HCT116 (cell line): ENCODE measurements around the gene RABIF. TPM values are rescaled to one million over a fixed set of nuclear protein-coding genes. Genes with fewer than 3 reads are reported as not detected.

Source experiments
- ATAC-seq: fragments of 200-7000 bp; cut with Tn5 transposase; 2 replicates; pipeline ENCODE4 v1.9.1; 2020; ENCODE audit warnings: mild to moderate bottlenecking, moderate library complexity
- BruUV-seq: library from RNA; stranded (reverse); fragments of 400-500 nt; replicated peaks from 2 replicates; lab custom pipeline; 2021; lab: Mats Ljungman, UMichigan
- CTCF ChIA-PET: fragments of 300-600 bp; sonication (Branson Sonifier 250); formaldehyde crosslinking; loops from one replicate; lab custom pipeline; 2021; ENCODE audit warnings: antibody characterized with exemption; lab: Charles Lee
- POLR2A ChIA-PET: fragments of 300-600, 350-600 bp; sonication (Branson Sonifier 250); formaldehyde crosslinking; loops from one replicate; lab custom pipeline; 2021; ENCODE audit warnings: antibody characterized with exemption; lab: Charles Lee
- RAD21 ChIA-PET, 2 experiments: fragments of 300-600 bp; sonication (Branson Sonifier 250); formaldehyde crosslinking; loops; one replicate each; lab custom pipeline; 2023; ENCODE audit warnings: low total read pairs in 2 of 2; ENCODE audit not compliant: uncharacterized antibody in 2 of 2, unreplicated experiment in 2 of 2, low non-redundant PET in 1 of 2; lab: Charles Lee
- DNase-seq: peaks from one replicate; pipeline ENCODE4 v3.0.0-alpha.2; 2010; ENCODE audit warnings: low read depth, low spot score
- H2AFZ ChIP-seq: fragments of 200-600 bp; shearing (Covaris generic), sonication (generic); 2 replicates; pipeline ENCODE4 v1.6.1; 2017; ENCODE audit warnings: low read depth, mixed run types, mixed read lengths, antibody characterized with exemption, low read length; ENCODE audit not compliant: poor library complexity, severe bottlenecking
- H3K27ac ChIP-seq: 2 replicates; pipeline ENCODE4 v1.5.1; 2012; ENCODE audit warnings: low read depth, low read length
- H3K27me3 ChIP-seq: fragments of 200-600 bp; sonication (generic); 2 replicates; pipeline ENCODE4 v1.6.1; 2016; ENCODE audit warnings: mixed run types, low read length, mixed read lengths; ENCODE audit not compliant: insufficient read depth
- H3K36me3 ChIP-seq, 2 experiments: fragments of 200-500 bp in 1 of 2; fragments of 200-600 bp in 1 of 2; sonication (Bioruptor generic) in 1 of 2; sonication (generic) in 1 of 2; 2 replicates each; pipeline versions ENCODE4 v1.5.1 to v1.6.1; 2014 to 2016; ENCODE audit warnings: low read length in 2 of 2, inconsistent platforms in 1 of 2, mixed read lengths in 1 of 2, mixed run types in 1 of 2; ENCODE audit not compliant: insufficient read depth in 2 of 2, control insufficient read depth in 1 of 2
- H3K4me1 ChIP-seq, 2 experiments: fragments of 200-600 bp in 1 of 2; sonication (generic) in 1 of 2; 2 replicates each; pipeline versions ENCODE4 v1.5.1 to v1.6.1; 2012 to 2017; ENCODE audit warnings: low read length in 2 of 2, inconsistent platforms in 1 of 2, mild to moderate bottlenecking in 1 of 2, mixed read lengths in 1 of 2, mixed run types in 1 of 2, moderate library complexity in 1 of 2; ENCODE audit not compliant: insufficient read depth in 2 of 2, control insufficient read depth in 1 of 2
- H3K4me2 ChIP-seq: fragments of 200-600 bp; sonication (generic); 2 replicates; pipeline ENCODE4 v1.6.1; 2017; ENCODE audit warnings: mixed run types, low read length, mixed read lengths
- H3K4me3 ChIP-seq, 2 experiments: fragments of 200-600 bp in 1 of 2; sonication (generic) in 1 of 2; replicated peaks in 1 of 2; 2 replicates each; pipeline ENCODE4 v1.5.1; 2011 to 2016; ENCODE audit warnings: low read length in 2 of 2, control low read depth in 1 of 2, low read depth in 1 of 2, mild to moderate bottlenecking in 1 of 2, mixed read lengths in 1 of 2, mixed run types in 1 of 2
- H3K79me2 ChIP-seq: fragments of 200-600 bp; sonication (generic); 2 replicates; pipeline ENCODE4 v1.6.1; 2017; ENCODE audit warnings: mild to moderate bottlenecking, mixed run types, low read length, moderate library complexity, mixed read lengths; ENCODE audit not compliant: insufficient read depth
- H3K9ac ChIP-seq: fragments of 200-600 bp; sonication (generic); 2 replicates; pipeline ENCODE4 v1.6.1; 2016; ENCODE audit warnings: low read length, mixed read lengths
- H3K9me2 ChIP-seq: fragments of 200-600 bp; sonication (generic), shearing (Covaris generic); 2 replicates; pipeline ENCODE4 v1.6.1; 2017; ENCODE audit warnings: mixed run types, mild to moderate bottlenecking, moderate library complexity; ENCODE audit not compliant: insufficient read depth
- H3K9me3 ChIP-seq, 2 experiments: fragments of 200-500 bp in 1 of 2; fragments of 200-600 bp in 1 of 2; sonication (Bioruptor generic) in 1 of 2; sonication (generic) in 1 of 2; 2 replicates each; pipeline ENCODE4 v1.6.1; 2014 to 2017; ENCODE audit warnings: low read length in 2 of 2, mixed read lengths in 2 of 2, inconsistent platforms in 1 of 2, low read depth in 1 of 2, mild to moderate bottlenecking in 1 of 2, mixed run types in 1 of 2, moderate library complexity in 1 of 2; ENCODE audit not compliant: control insufficient read depth in 1 of 2, insufficient read depth in 1 of 2
- H4K20me1 ChIP-seq: fragments of 200-600 bp; sonication (generic), shearing (Covaris generic); 2 replicates; pipeline ENCODE4 v1.6.1; 2017; ENCODE audit warnings: mixed run types, mild to moderate bottlenecking, moderate library complexity; ENCODE audit not compliant: insufficient read depth
- ATF3 ChIP-seq: IDR thresholded peaks from 2 replicates; pipeline ENCODE4 v1.6.1; 2012
- CBX3 ChIP-seq: IDR thresholded peaks from 2 replicates; pipeline ENCODE4 v1.6.1; 2012; ENCODE audit warnings: low read depth
- CTCF ChIP-seq, 3 experiments: fragments of 200-600 bp in 1 of 3; sonication (generic) in 1 of 3; IDR thresholded peaks in 2 of 3; conservative IDR thresholded peaks in 1 of 3; 2 replicates each; pipeline ENCODE4 v1.5.1; 2012 to 2017; ENCODE audit warnings: low read depth in 2 of 3, low read length in 2 of 3, antibody characterized with exemption in 1 of 3, borderline replicate concordance in 1 of 3, control low read depth in 1 of 3, mild to moderate bottlenecking in 1 of 3, mixed read lengths in 1 of 3, mixed run types in 1 of 3, moderate library complexity in 1 of 3; ENCODE audit not compliant: insufficient read depth in 1 of 3
- EGR1 ChIP-seq: IDR thresholded peaks from 2 replicates; pipeline ENCODE4 v1.6.1; 2012; ENCODE audit warnings: low read depth
- EZH2 ChIP-seq: fragments of 200-600 bp; sonication (generic); IDR thresholded peaks from 2 replicates; pipeline ENCODE4 v1.6.1; 2017; ENCODE audit warnings: antibody characterized with exemption, mixed run types
- EZH2phosphoT487 ChIP-seq: fragments of 200-600 bp; IDR thresholded peaks from 2 replicates; pipeline ENCODE4 v1.6.1; 2018; ENCODE audit warnings: antibody characterized with exemption, borderline replicate concordance
- FOSL1 ChIP-seq: IDR thresholded peaks from 2 replicates; pipeline ENCODE4 v1.6.1; 2012; ENCODE audit warnings: low read depth
- JUND ChIP-seq: IDR thresholded peaks from 2 replicates; pipeline ENCODE4 v1.6.1; 2012
- MAX ChIP-seq: IDR thresholded peaks from 2 replicates; pipeline ENCODE4 v1.6.1; 2012
- POLR2A ChIP-seq: IDR thresholded peaks from 2 replicates; pipeline ENCODE4 v1.7.0; 2011; ENCODE audit warnings: borderline replicate concordance; ENCODE audit not compliant: insufficient read depth, insufficient read length; ENCODE audit errors: extremely low read depth
- POLR2AphosphoS5 ChIP-seq: IDR thresholded peaks from 2 replicates; pipeline ENCODE4 v1.6.1; 2011; ENCODE audit warnings: mild to moderate bottlenecking, low read depth, low read length, moderate library complexity
- REST ChIP-seq: IDR thresholded peaks from 2 replicates; pipeline ENCODE4 v1.6.1; 2012; ENCODE audit warnings: low read depth
- SIN3A ChIP-seq: IDR thresholded peaks from 2 replicates; pipeline ENCODE4 v1.6.1; 2012; ENCODE audit warnings: low read depth
- SP1 ChIP-seq: IDR thresholded peaks from 2 replicates; pipeline ENCODE4 v1.6.1; 2012; ENCODE audit warnings: low read depth
- SRF ChIP-seq: IDR thresholded peaks from 2 replicates; pipeline ENCODE4 v1.6.1; 2012; ENCODE audit warnings: low read depth
- TCF7L2 ChIP-seq: IDR thresholded peaks from 2 replicates; pipeline ENCODE4 v1.7.0; 2011; ENCODE audit warnings: borderline replicate concordance, inconsistent platforms; ENCODE audit not compliant: insufficient read depth, insufficient read length; ENCODE audit errors: extremely low read depth
- YY1 ChIP-seq: IDR thresholded peaks from 2 replicates; pipeline ENCODE4 v1.6.1; 2011; ENCODE audit warnings: low read length, low read depth, moderate library complexity, mild to moderate bottlenecking; ENCODE audit not compliant: insufficient replicate concordance; ENCODE audit errors: extremely low read depth
- ZBTB33 ChIP-seq: IDR thresholded peaks from 2 replicates; pipeline ENCODE4 v1.6.1; 2011; ENCODE audit warnings: mild to moderate bottlenecking, low read length, moderate library complexity; ENCODE audit not compliant: insufficient replicate concordance; ENCODE audit errors: extremely low read depth
- ZFX ChIP-seq: fragments of 450-650 bp; IDR thresholded peaks from 2 replicates; pipeline ENCODE4 v1.6.1; 2017
- ZNF274 ChIP-seq: fragments of 200-500 bp; sonication (Bioruptor generic); IDR thresholded peaks from 2 replicates; pipeline ENCODE4 v1.6.1; 2014; ENCODE audit warnings: mild to moderate bottlenecking, low read depth, low read length, inconsistent platforms
- intact Hi-C: fragments of 100-400 bp; cut with micrococcal nuclease; formaldehyde crosslinking; loops from 2 replicates; pipeline ENCODE4 v1.10.0; 2022
- total RNA-seq: library from RNA; stranded (reverse); gene quantifications from one replicate; pipeline ENCODE4 v1.2.1, GENCODE V29; 2021; ENCODE audit not compliant: unreplicated experiment

Gene RABIF
- total RNA-seq, 1 experiment from 2014 or later = 5.4 TPM

GRCh38 chr1:202871367-202871766 is 17.6 kb downstream of the RABIF start:
- DNase-seq = no peak
- H3K4me2 ChIP-seq = no peak overlapping the region
- no peak overlapping the region for H3K27ac ChIP-seq
- H3K4me1 ChIP-seq = no peaks in the 10 kb centered on the region
- ChIA-PET RAD21 (no interaction called here), CTCF (no interaction called here)
- no peaks in the 10 kb centered on the region for H3K27me3 ChIP-seq
- no peaks in the 10 kb centered on the region for H3K9me3 ChIP-seq
- H3K9me2 ChIP-seq = no peaks in the 10 kb centered on the region
- H3K36me3 ChIP-seq = no peaks in the 10 kb centered on the region
- no TSS peak for BruUV-seq
- no peak for TF ChIP-seq EZH2phosphoT487
- TF ChIP-seq SP1 = no peak
- no peak for TF ChIP-seq REST
- TF ChIP-seq POLR2AphosphoS5 = no peak
- TF ChIP-seq ZNF274 = no peak
- no peak for TF ChIP-seq CBX3
- no peak for TF ChIP-seq ZFX
- no peak for TF ChIP-seq TCF7L2
- no peak for TF ChIP-seq POLR2A
- TF ChIP-seq FOSL1 = no peak
- TF ChIP-seq MAX = no peak
- TF ChIP-seq EZH2 = no peak
- no peak for TF ChIP-seq ATF3
- TF ChIP-seq EGR1 = no peak
- no peak for TF ChIP-seq YY1
- TF ChIP-seq JUND = no peak
- TF ChIP-seq ZBTB33 = no peak
- no peak for TF ChIP-seq SIN3A
- TF ChIP-seq SRF = no peak
- TF ChIP-seq CTCF (IDR thresholded peaks at IDR 0.05 in 2 of 3, conservative IDR thresholded peaks at IDR 0.05 in 1 of 3; ENCODE audit: borderline replicate concordance in 1 of 3, insufficient read depth in 1 of 3, low read depth in 2 of 3, low read length in 2 of 3) = no peak
- TF ChIP-seq, all 23 proteins: peak for 0
- POLR2A ChIA-PET = no interaction called here
- intact Hi-C loops = no loop called here
- Histone ChIP-seq H2AFZ (no peak overlapping the region), H4K20me1 (no peaks in the 10 kb centered on the region), H3K9ac (no peak overlapping the region), H3K79me2 (no peaks in the 10 kb centered on the region), H3K4me3 (no peak overlapping the region)
- no peak for ATAC-seq
